GM10248 (cell line): ENCODE data around the gene PWWP2B.

Experiments used
- CTCF ChIA-PET: fragments of 300-600 bp; sonication (Branson Sonifier 250); formaldehyde crosslinking; extraction: SDS; loops from one replicate; lab custom pipeline; 2021; ENCODE audit warnings: antibody characterized with exemption; lab: Yijun Ruan, JAX
- POLR2A ChIA-PET: fragments of 350-650 bp; sonication (Branson Sonifier 250); formaldehyde crosslinking; extraction: SDS; loops from one replicate; lab custom pipeline; 2020; ENCODE audit warnings: antibody characterized with exemption; lab: Yijun Ruan, JAX
- DNase-seq: peaks from one replicate; pipeline ENCODE4 v3.0.0; 2012; ENCODE audit errors: extremely low spot score
- CTCF ChIP-seq: IDR thresholded peaks from 2 replicates; pipeline ENCODE4 v1.5.1; 2012; ENCODE audit warnings: mild to moderate bottlenecking, low read depth; ENCODE audit errors: extremely low read depth, missing control alignments, control extremely low read depth

Gene PWWP2B

DNA sequence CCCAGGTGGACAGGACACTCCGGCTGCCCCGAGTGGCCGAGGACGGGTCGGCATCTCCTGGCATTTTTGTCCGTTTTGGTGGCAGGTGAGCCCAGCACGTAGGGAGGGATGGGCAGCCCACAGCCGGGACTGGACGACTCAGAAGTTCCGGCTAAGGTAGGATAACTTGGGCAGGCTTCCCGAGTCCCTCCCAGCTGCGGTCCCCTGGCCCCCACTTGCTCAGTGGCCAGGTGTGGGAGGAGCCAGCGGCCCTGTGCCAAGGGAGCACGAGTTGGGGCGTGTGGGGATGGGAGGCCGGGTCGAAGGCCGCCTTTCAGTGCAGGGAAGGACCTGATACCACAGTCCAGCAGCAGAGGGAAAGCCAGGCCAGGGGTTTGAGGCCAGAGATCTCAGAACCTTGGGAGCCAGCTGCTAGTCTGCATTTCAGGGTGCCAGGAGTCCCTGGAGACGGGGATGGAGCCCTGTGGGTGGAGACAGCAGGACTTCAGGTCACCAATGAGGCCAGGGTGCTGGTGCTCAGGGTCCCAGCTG is 58.5 kb downstream of the PWWP2B start:
- POLR2A ChIA-PET = no interaction called here
- no peak for TF ChIP-seq CTCF
- CTCF ChIA-PET = interaction anchor here (1.3 to 1.9 kb wide), 3 partner anchors 21 to 178 kb away, joined by 3 to 6 read pairs (median 4); no protein-coding TSS in a partner anchor
- no peak for DNase-seq

GRCh38 chr10:132455986-132456847 is 59.2 kb downstream of the PWWP2B start:
- no peak for TF ChIP-seq CTCF
- CTCF ChIA-PET = interaction anchor here (1.3 to 1.9 kb wide), 3 partner anchors 20 to 177 kb away, joined by 3 to 6 read pairs (median 4); no protein-coding TSS in a partner anchor
- no peak for DNase-seq
- POLR2A ChIA-PET = no interaction called here

DNA sequence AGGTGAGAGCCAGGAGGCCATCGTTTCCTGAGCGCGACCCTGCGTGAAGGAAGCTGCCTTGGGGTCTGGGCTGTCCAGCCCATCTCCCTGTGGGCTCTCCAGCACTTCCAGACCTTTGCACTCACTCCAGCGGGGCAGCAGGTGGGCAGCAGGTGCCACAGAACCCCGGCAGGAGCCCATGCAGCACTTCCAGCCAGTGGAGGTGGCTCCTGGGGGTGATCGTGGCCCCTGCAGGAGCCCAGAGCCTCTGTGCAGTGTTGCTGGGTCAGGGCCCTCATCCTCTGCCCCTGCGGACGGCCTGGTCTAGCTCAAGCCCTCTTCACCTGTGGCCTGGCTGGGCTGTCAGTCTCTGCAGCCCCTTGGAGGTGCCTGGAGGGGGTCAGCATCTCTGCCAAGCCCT is 59.9 kb downstream of the PWWP2B start:
- POLR2A ChIA-PET = no interaction called here
- CTCF ChIA-PET = interaction anchor here (1.9 to 5.3 kb wide), 2 partner anchors 20 to 178 kb away, joined by 4 to 35 read pairs; no protein-coding TSS in a partner anchor
- DNase-seq = no peak
- TF ChIP-seq CTCF = no peak

DNA sequence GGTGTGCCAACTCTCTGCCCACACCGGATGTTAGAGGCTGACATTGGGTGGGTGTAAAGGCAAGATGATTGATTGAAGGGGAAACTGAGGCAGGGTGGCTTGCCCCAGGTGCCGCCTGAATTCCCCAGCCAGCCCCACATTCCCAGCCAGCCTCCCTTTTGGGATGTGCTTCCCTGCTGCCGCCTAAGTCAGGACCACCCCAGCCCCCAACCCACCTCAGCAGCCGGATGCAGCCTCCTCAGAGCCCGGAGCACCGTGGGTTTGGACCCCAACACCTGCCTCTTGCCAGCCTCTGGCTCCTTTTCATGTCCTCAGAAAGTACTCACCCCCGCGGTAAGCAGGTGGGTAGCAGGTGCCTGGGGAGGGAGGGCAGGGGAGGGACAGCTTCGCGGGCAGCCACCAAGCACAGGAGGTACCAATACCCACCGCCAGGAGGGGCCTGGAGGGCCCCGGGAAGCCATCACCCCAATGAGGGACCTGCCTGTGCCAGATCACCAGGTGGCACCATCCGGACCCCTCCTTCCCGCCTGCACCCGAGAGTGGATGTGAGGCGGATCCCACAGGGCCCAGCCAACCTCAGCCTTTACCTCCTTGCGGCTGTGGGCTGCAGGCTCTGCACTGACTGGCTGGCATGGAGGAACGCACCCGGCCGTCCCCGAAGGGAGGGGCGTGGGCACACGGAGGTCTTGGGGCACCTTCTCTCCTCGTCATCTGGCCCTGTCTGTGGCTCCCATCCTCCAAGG is 60.5 kb downstream of the PWWP2B start:
- TF ChIP-seq CTCF = no peak
- ChIA-PET POLR2A (no interaction called here), CTCF (interaction anchor here (1.9 to 5.3 kb wide), 3 partner anchors 19 to 184 kb away, joined by 4 to 35 read pairs (median 12); no protein-coding TSS in a partner anchor)
- DNase-seq = no peak

DNA sequence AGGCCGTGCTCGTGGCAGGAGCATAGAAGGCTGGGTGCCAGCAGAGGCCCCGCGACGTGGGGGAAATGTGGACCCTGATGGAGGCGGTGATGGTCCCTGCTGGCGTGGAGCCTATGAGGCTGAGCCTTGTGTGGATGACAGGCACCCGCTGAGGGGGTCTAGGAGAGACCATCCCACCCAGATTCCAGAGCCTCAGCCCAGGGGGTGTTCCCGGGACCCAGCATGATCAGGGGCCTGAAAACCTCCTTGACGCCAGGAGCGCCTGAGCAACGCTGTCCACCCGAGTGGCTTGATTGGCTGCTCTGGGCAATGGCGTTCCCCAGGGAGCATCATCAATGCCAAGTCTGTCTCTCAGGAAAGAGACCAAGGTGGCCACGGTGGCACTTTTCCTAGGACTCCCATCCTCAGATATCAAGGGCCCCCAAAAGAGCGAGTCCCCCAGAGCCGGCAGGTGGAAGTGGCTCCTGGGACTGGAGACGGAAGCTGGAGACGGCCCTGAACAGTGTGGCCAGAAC is 61.1 kb downstream of the PWWP2B start:
- TF ChIP-seq CTCF = no peak
- DNase-seq = no peak
- POLR2A ChIA-PET = no interaction called here
- CTCF ChIA-PET = interaction anchor here (2.0 to 5.3 kb wide), 4 partner anchors 176 to 197 kb away, joined by 9 to 35 read pairs (median 14); no protein-coding TSS in a partner anchor
